ENCODE measurements around the gene PTPN7. TPM values are rescaled to one million over a fixed set of nuclear protein-coding genes. Genes with fewer than 3 reads are reported as not detected.

The PTPN7 gene
- total RNA-seq, 2 experiments from 2014 or later: 67.5 to 83.1 TPM

DNA sequence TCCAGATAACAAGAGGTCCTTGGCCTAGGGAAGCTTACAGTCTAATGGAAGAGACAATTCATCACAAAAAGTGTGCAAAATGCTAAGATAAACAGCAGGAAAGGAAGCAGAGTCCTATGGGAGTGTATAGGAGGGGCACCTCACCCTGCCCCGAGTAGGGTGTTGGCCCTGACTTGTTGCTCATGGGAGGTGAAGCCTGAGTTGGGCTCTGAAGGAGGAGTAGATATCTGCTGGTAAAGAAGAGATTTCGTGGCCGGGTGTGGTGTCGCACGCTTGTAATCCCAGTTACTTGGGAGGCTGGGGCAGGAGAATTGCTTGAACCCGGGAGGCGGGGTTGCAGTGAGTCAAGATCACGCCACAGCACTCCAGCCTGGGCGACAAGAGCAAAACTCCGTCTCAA is 56.3 kb downstream of the PTPN7 start:
- Histone ChIP-seq H2AFZ (ENCODE audit: low read length) (no peak overlapping the region), H3K36me3 (ENCODE audit: insufficient read depth, low read length) (no peaks in the 10 kb centered on the region), H3K4me1 (ENCODE audit: insufficient read depth, low read length, poor library complexity, severe bottlenecking) (no peaks in the 10 kb centered on the region), H3K9me2 (ENCODE audit: insufficient read depth, low read length) (no peaks in the 10 kb centered on the region), H3K9me3 (ENCODE audit: low read length) (no peaks in the 10 kb centered on the region), H3K79me2 (ENCODE audit: insufficient read depth, low read depth, low read length) (no peaks in the 10 kb centered on the region), H4K20me1 (ENCODE audit: insufficient read depth, low read length) (no peaks in the 10 kb centered on the region), H3K4me2 (ENCODE audit: low read length) (no peak overlapping the region), H3K4me3 (ENCODE audit: low read depth, low read length, poor library complexity, severe bottlenecking) (no peak overlapping the region), H3K27ac (ENCODE audit: low read depth, low read length, poor library complexity, severe bottlenecking) (no peak overlapping the region)
- no peak for TF ChIP-seq EZH2phosphoT487 (IDR thresholded peaks at IDR 0.05; ENCODE audit: borderline replicate concordance, low read depth, low read length)
- TF ChIP-seq CTCF (conservative IDR thresholded peaks at IDR 0.05; ENCODE audit: low read length): no peak
- no peak for DNase-seq (ENCODE audit: low spot score)
- ChIA-PET CTCF (ENCODE audit: unreplicated experiment) (no interaction called here), POLR2A (no interaction called here)
- no TSS peak for BruUV-seq (replicated peaks)
- intact Hi-C loops (cut with micrococcal nuclease; ENCODE audit: unreplicated experiment): no loop called here

DNA sequence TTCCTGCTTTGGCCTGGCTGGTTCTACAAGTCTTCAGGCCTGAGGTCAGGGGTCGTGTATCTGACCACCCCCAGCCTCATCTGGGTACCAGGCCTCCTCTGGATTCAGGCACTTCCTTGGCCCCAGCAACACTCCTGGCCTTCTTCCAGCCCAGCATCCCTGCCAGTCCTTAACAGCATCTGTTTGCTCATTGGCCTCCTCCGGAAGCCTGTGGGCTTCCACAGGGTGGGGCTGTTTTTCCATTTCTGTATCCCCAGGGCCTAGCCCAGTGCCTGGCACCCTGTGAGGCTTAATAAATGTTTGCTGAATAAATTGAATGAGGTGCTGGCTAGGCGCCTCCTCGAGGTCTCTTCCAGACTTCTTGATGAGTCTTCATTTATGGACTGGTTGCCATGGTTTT is 59.2 kb downstream of the PTPN7 start:
- no peak overlapping the region for H2AFZ ChIP-seq (ENCODE audit: low read length)

More for the DNA sequence above, 59.2 kb downstream of the PTPN7 start:
- intact Hi-C loops (cut with micrococcal nuclease; ENCODE audit: unreplicated experiment): no loop called here
- no peak overlapping the region for H3K27ac ChIP-seq (ENCODE audit: low read depth, low read length, poor library complexity, severe bottlenecking)
- H3K4me1 ChIP-seq (ENCODE audit: insufficient read depth, low read length, poor library complexity, severe bottlenecking): no peaks in the 10 kb centered on the region
- POLR2A ChIA-PET: no interaction called here
- no peak overlapping the region for H3K4me2 ChIP-seq (ENCODE audit: low read length)
- no peak for DNase-seq (ENCODE audit: low spot score)
- no peak overlapping the region for H3K4me3 ChIP-seq (ENCODE audit: low read depth, low read length, poor library complexity, severe bottlenecking)
- no peaks in the 10 kb centered on the region for H3K36me3 ChIP-seq (ENCODE audit: insufficient read depth, low read length)
- TF ChIP-seq EZH2phosphoT487 (IDR thresholded peaks at IDR 0.05; ENCODE audit: borderline replicate concordance, low read depth, low read length): no peak
- TF ChIP-seq CTCF (conservative IDR thresholded peaks at IDR 0.05; ENCODE audit: low read length): no peak
- no peaks in the 10 kb centered on the region for H3K9me3 ChIP-seq (ENCODE audit: low read length)
- no peaks in the 10 kb centered on the region for H3K9me2 ChIP-seq (ENCODE audit: insufficient read depth, low read length)
- H4K20me1 ChIP-seq (ENCODE audit: insufficient read depth, low read length): no peaks in the 10 kb centered on the region
- H3K79me2 ChIP-seq (ENCODE audit: insufficient read depth, low read depth, low read length): no peaks in the 10 kb centered on the region
- CTCF ChIA-PET (ENCODE audit: unreplicated experiment): no interaction called here
- BruUV-seq (replicated peaks): no TSS peak

Other genes starting within 250 kb of the PTPN7 start
- gene LMOD1, start 214.1 kb downstream of the PTPN7 start, total RNA-seq (2014; rRNA removed; shearing (Covaris generic)): not detected in 2 replicates
- gene LMOD1, start 214.1 kb downstream of the PTPN7 start, total RNA-seq (2022): not detected in 2 replicates
- 41.2 and 43.8 TPM in 2 replicates for gene TIMM17A, start 205.1 kb downstream of the PTPN7 start, total RNA-seq (2014; rRNA removed; shearing (Covaris generic))
- gene TIMM17A, start 205.1 kb downstream of the PTPN7 start, total RNA-seq (2022): 55.6 and 67.2 TPM in 2 replicates
- gene RNPEP, start 178.0 kb downstream of the PTPN7 start, total RNA-seq (2014; rRNA removed; shearing (Covaris generic)): 14.7 and 22.7 TPM in 2 replicates
- 50.9 and 52.1 TPM in 2 replicates for gene RNPEP, start 178.0 kb downstream of the PTPN7 start, total RNA-seq (2022)
- 0.09 TPM in 1 of 2 replicates, not detected in the other for gene ELF3, start 150.0 kb downstream of the PTPN7 start, total RNA-seq (2014; rRNA removed; shearing (Covaris generic))
- 0.18 and 0.44 TPM in 2 replicates for gene ELF3, start 150.0 kb downstream of the PTPN7 start, total RNA-seq (2022)
- 0.03 TPM in 1 of 2 replicates, not detected in the other for gene GPR37L1, start 37.7 kb downstream of the PTPN7 start, total RNA-seq (2014; rRNA removed; shearing (Covaris generic))
- gene GPR37L1, start 37.7 kb downstream of the PTPN7 start, total RNA-seq (2022): not detected in 2 replicates
- 25.1 and 25.7 TPM in 2 replicates for gene ARL8A, start 15.9 kb downstream of the PTPN7 start, total RNA-seq (2014; rRNA removed; shearing (Covaris generic))
- 44.6 and 46.1 TPM in 2 replicates for gene ARL8A, start 15.9 kb downstream of the PTPN7 start, total RNA-seq (2022)
- gene LGR6, start 33.2 kb upstream of the PTPN7 start, total RNA-seq (2014; rRNA removed; shearing (Covaris generic)): not detected in 2 replicates
- gene LGR6, start 33.2 kb upstream of the PTPN7 start, total RNA-seq (2022): not detected in 2 replicates
- gene UBE2T, start 181.3 kb upstream of the PTPN7 start, total RNA-seq (2014; rRNA removed; shearing (Covaris generic)): 143 and 157 TPM in 2 replicates
- gene UBE2T, start 181.3 kb upstream of the PTPN7 start, total RNA-seq (2022): 105 and 106 TPM in 2 replicates
- gene PPP1R12B, start 188.1 kb upstream of the PTPN7 start, total RNA-seq (2014; rRNA removed; shearing (Covaris generic)): 19.1 and 37.1 TPM in 2 replicates
- 23.5 and 24.0 TPM in 2 replicates for gene PPP1R12B, start 188.1 kb upstream of the PTPN7 start, total RNA-seq (2022)

All from OCI-LY7 (cell line).